HCT116 (cell line): ENCODE results near the gene SPATA31D4. TPM values are rescaled to one million over a fixed set of nuclear protein-coding genes. Genes with fewer than 3 reads are reported as not detected.

Experiments
- ATAC-seq: fragments of 200-7000 bp; cut with Tn5 transposase; 2 replicates; pipeline ENCODE4 v1.9.1; 2020; ENCODE audit warnings: mild to moderate bottlenecking, moderate library complexity
- BruUV-seq: library from RNA; stranded (reverse); fragments of 400-500 nt; replicated peaks from 2 replicates; lab custom pipeline; 2021; lab: Mats Ljungman, UMichigan
- CTCF ChIA-PET: fragments of 300-600 bp; sonication (Branson Sonifier 250); formaldehyde crosslinking; loops from one replicate; lab custom pipeline; 2021; ENCODE audit warnings: antibody characterized with exemption; lab: Charles Lee
- POLR2A ChIA-PET: fragments of 300-600, 350-600 bp; sonication (Branson Sonifier 250); formaldehyde crosslinking; loops from one replicate; lab custom pipeline; 2021; ENCODE audit warnings: antibody characterized with exemption; lab: Charles Lee
- RAD21 ChIA-PET, 2 experiments: fragments of 300-600 bp; sonication (Branson Sonifier 250); formaldehyde crosslinking; loops; one replicate each; lab custom pipeline; 2023; ENCODE audit warnings: low total read pairs in 2 of 2; ENCODE audit not compliant: uncharacterized antibody in 2 of 2, unreplicated experiment in 2 of 2, low non-redundant PET in 1 of 2; lab: Charles Lee
- DNase-seq: peaks from one replicate; pipeline ENCODE4 v3.0.0-alpha.2; 2010; ENCODE audit warnings: low read depth, low spot score
- H2AFZ ChIP-seq: fragments of 200-600 bp; shearing (Covaris generic), sonication (generic); 2 replicates; pipeline ENCODE4 v1.6.1; 2017; ENCODE audit warnings: low read depth, mixed run types, mixed read lengths, antibody characterized with exemption, low read length; ENCODE audit not compliant: poor library complexity, severe bottlenecking
- H3K27ac ChIP-seq: 2 replicates; pipeline ENCODE4 v1.5.1; 2012; ENCODE audit warnings: low read depth, low read length
- H3K27me3 ChIP-seq: fragments of 200-600 bp; sonication (generic); 2 replicates; pipeline ENCODE4 v1.6.1; 2016; ENCODE audit warnings: mixed run types, low read length, mixed read lengths; ENCODE audit not compliant: insufficient read depth
- H3K36me3 ChIP-seq, 2 experiments: fragments of 200-500 bp in 1 of 2; fragments of 200-600 bp in 1 of 2; sonication (Bioruptor generic) in 1 of 2; sonication (generic) in 1 of 2; 2 replicates each; pipeline versions ENCODE4 v1.5.1 to v1.6.1; 2014 to 2016; ENCODE audit warnings: low read length in 2 of 2, inconsistent platforms in 1 of 2, mixed read lengths in 1 of 2, mixed run types in 1 of 2; ENCODE audit not compliant: insufficient read depth in 2 of 2, control insufficient read depth in 1 of 2
- H3K4me1 ChIP-seq, 2 experiments: fragments of 200-600 bp in 1 of 2; sonication (generic) in 1 of 2; 2 replicates each; pipeline versions ENCODE4 v1.5.1 to v1.6.1; 2012 to 2017; ENCODE audit warnings: low read length in 2 of 2, inconsistent platforms in 1 of 2, mild to moderate bottlenecking in 1 of 2, mixed read lengths in 1 of 2, mixed run types in 1 of 2, moderate library complexity in 1 of 2; ENCODE audit not compliant: insufficient read depth in 2 of 2, control insufficient read depth in 1 of 2
- H3K4me2 ChIP-seq: fragments of 200-600 bp; sonication (generic); 2 replicates; pipeline ENCODE4 v1.6.1; 2017; ENCODE audit warnings: mixed run types, low read length, mixed read lengths
- H3K4me3 ChIP-seq, 2 experiments: fragments of 200-600 bp in 1 of 2; sonication (generic) in 1 of 2; replicated peaks in 1 of 2; 2 replicates each; pipeline ENCODE4 v1.5.1; 2011 to 2016; ENCODE audit warnings: low read length in 2 of 2, control low read depth in 1 of 2, low read depth in 1 of 2, mild to moderate bottlenecking in 1 of 2, mixed read lengths in 1 of 2, mixed run types in 1 of 2
- H3K79me2 ChIP-seq: fragments of 200-600 bp; sonication (generic); 2 replicates; pipeline ENCODE4 v1.6.1; 2017; ENCODE audit warnings: mild to moderate bottlenecking, mixed run types, low read length, moderate library complexity, mixed read lengths; ENCODE audit not compliant: insufficient read depth
- H3K9ac ChIP-seq: fragments of 200-600 bp; sonication (generic); 2 replicates; pipeline ENCODE4 v1.6.1; 2016; ENCODE audit warnings: low read length, mixed read lengths
- H3K9me2 ChIP-seq: fragments of 200-600 bp; sonication (generic), shearing (Covaris generic); 2 replicates; pipeline ENCODE4 v1.6.1; 2017; ENCODE audit warnings: mixed run types, mild to moderate bottlenecking, moderate library complexity; ENCODE audit not compliant: insufficient read depth
- H3K9me3 ChIP-seq, 2 experiments: fragments of 200-500 bp in 1 of 2; fragments of 200-600 bp in 1 of 2; sonication (Bioruptor generic) in 1 of 2; sonication (generic) in 1 of 2; 2 replicates each; pipeline ENCODE4 v1.6.1; 2014 to 2017; ENCODE audit warnings: low read length in 2 of 2, mixed read lengths in 2 of 2, inconsistent platforms in 1 of 2, low read depth in 1 of 2, mild to moderate bottlenecking in 1 of 2, mixed run types in 1 of 2, moderate library complexity in 1 of 2; ENCODE audit not compliant: control insufficient read depth in 1 of 2, insufficient read depth in 1 of 2
- H4K20me1 ChIP-seq: fragments of 200-600 bp; sonication (generic), shearing (Covaris generic); 2 replicates; pipeline ENCODE4 v1.6.1; 2017; ENCODE audit warnings: mixed run types, mild to moderate bottlenecking, moderate library complexity; ENCODE audit not compliant: insufficient read depth
- EZH2 ChIP-seq: fragments of 200-600 bp; sonication (generic); IDR thresholded peaks from 2 replicates; pipeline ENCODE4 v1.6.1; 2017; ENCODE audit warnings: antibody characterized with exemption, mixed run types
- EZH2phosphoT487 ChIP-seq: fragments of 200-600 bp; IDR thresholded peaks from 2 replicates; pipeline ENCODE4 v1.6.1; 2018; ENCODE audit warnings: antibody characterized with exemption, borderline replicate concordance
- POLR2A ChIP-seq: IDR thresholded peaks from 2 replicates; pipeline ENCODE4 v1.7.0; 2011; ENCODE audit warnings: borderline replicate concordance; ENCODE audit not compliant: insufficient read depth, insufficient read length; ENCODE audit errors: extremely low read depth
- POLR2AphosphoS5 ChIP-seq: IDR thresholded peaks from 2 replicates; pipeline ENCODE4 v1.6.1; 2011; ENCODE audit warnings: mild to moderate bottlenecking, low read depth, low read length, moderate library complexity
- SIN3A ChIP-seq: IDR thresholded peaks from 2 replicates; pipeline ENCODE4 v1.6.1; 2012; ENCODE audit warnings: low read depth
- SRF ChIP-seq: IDR thresholded peaks from 2 replicates; pipeline ENCODE4 v1.6.1; 2012; ENCODE audit warnings: low read depth
- TCF7L2 ChIP-seq: IDR thresholded peaks from 2 replicates; pipeline ENCODE4 v1.7.0; 2011; ENCODE audit warnings: borderline replicate concordance, inconsistent platforms; ENCODE audit not compliant: insufficient read depth, insufficient read length; ENCODE audit errors: extremely low read depth
- YY1 ChIP-seq: IDR thresholded peaks from 2 replicates; pipeline ENCODE4 v1.6.1; 2011; ENCODE audit warnings: low read length, low read depth, moderate library complexity, mild to moderate bottlenecking; ENCODE audit not compliant: insufficient replicate concordance; ENCODE audit errors: extremely low read depth
- ZBTB33 ChIP-seq: IDR thresholded peaks from 2 replicates; pipeline ENCODE4 v1.6.1; 2011; ENCODE audit warnings: mild to moderate bottlenecking, low read length, moderate library complexity; ENCODE audit not compliant: insufficient replicate concordance; ENCODE audit errors: extremely low read depth
- ZFX ChIP-seq: fragments of 450-650 bp; IDR thresholded peaks from 2 replicates; pipeline ENCODE4 v1.6.1; 2017
- ZNF274 ChIP-seq: fragments of 200-500 bp; sonication (Bioruptor generic); IDR thresholded peaks from 2 replicates; pipeline ENCODE4 v1.6.1; 2014; ENCODE audit warnings: mild to moderate bottlenecking, low read depth, low read length, inconsistent platforms
- intact Hi-C: fragments of 100-400 bp; cut with micrococcal nuclease; formaldehyde crosslinking; loops from 2 replicates; pipeline ENCODE4 v1.10.0; 2022
- total RNA-seq: library from RNA; stranded (reverse); gene quantifications from one replicate; pipeline ENCODE4 v1.2.1, GENCODE V29; 2021; ENCODE audit not compliant: unreplicated experiment

SPATA31D4 gene
- total RNA-seq, 1 experiment from 2014 or later, result not detected

DNA sequence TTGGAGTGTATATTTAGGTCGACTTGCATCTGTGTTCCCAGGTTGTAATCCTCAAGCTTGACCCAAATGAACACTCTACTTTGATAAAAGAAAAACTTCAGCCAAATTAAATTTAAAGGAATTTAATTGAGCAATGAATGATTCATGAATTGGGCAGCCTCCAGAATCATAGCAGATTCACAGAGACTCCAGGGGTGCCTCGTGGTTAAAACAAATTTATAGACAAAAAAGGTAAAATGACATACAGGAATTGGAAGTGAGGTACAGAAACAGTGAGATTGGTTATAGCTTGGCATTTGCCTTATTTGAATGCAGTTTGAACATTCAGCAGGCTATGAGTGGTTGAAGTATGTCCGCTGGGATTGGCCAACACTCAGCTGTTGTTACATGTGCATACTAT, 21.6 kb upstream of the SPATA31D4 start:
- CTCF ChIA-PET, result no interaction called here
- no peaks in the 10 kb centered on the region for H3K27me3 ChIP-seq
- POLR2A ChIA-PET, result no interaction called here

More for the DNA sequence above, 21.6 kb upstream of the SPATA31D4 start:
- BruUV-seq, result no TSS peak
- H3K79me2 ChIP-seq, result no peaks in the 10 kb centered on the region
- H3K9me3 ChIP-seq, result no peaks in the 10 kb centered on the region
- no peak overlapping the region for H3K27ac ChIP-seq
- intact Hi-C loops, result no loop called here
- RAD21 ChIA-PET, result no interaction called here
- H4K20me1 ChIP-seq, result no peaks in the 10 kb centered on the region
- H3K4me1 ChIP-seq, result no peaks in the 10 kb centered on the region
- H3K36me3 ChIP-seq, result no peaks in the 10 kb centered on the region
- no peak overlapping the region for H3K4me3 ChIP-seq
- H3K9ac ChIP-seq, result no peak overlapping the region
- H2AFZ ChIP-seq, result no peak overlapping the region
- ATAC-seq (no peak), DNase-seq (no peak)
- H3K9me2 ChIP-seq, result no peaks in the 10 kb centered on the region
- TF ChIP-seq EZH2 (no peak), SIN3A (no peak), ZNF274 (no peak), ZFX (no peak), POLR2A (no peak), POLR2AphosphoS5 (no peak), ZBTB33 (no peak), YY1 (no peak), SRF (no peak), TCF7L2 (no peak), EZH2phosphoT487 (no peak)
- no peak overlapping the region for H3K4me2 ChIP-seq
